H1 (cell line): ENCODE measurements around the gene STX8. TPM values are rescaled to one million over a fixed set of nuclear protein-coding genes. Genes with fewer than 3 reads are reported as not detected.

ENCODE experiments used
- EP300 ChIP-seq, 2 experiments: IDR thresholded peaks; 1 replicate in 1 of 2; 2 replicates in 1 of 2; pipeline ENCODE4 v1.6.1; 2011 to 2012; ENCODE audit warnings: low read depth in 2 of 2, low read length in 2 of 2, mild to moderate bottlenecking in 2 of 2, borderline replicate concordance in 1 of 2, inconsistent platforms in 1 of 2, moderate library complexity in 1 of 2
- RAD21 ChIP-seq, 2 experiments: IDR thresholded peaks in 1 of 2; conservative IDR thresholded peaks in 1 of 2; 2 replicates each; pipeline ENCODE4 v1.6.1; 2011; ENCODE audit warnings: low read depth in 2 of 2, low read length in 2 of 2, improper control_type of control experiment in 1 of 2, inconsistent platforms in 1 of 2, mild to moderate bottlenecking in 1 of 2, moderate library complexity in 1 of 2
- RBBP5 ChIP-seq: IDR thresholded peaks from 2 replicates; pipeline ENCODE4 v1.7.1; 2012; ENCODE audit warnings: low read depth, mild to moderate bottlenecking, inconsistent platforms, low read length, moderate library complexity, borderline replicate concordance
- RNF2 ChIP-seq: fragments of 200-900, 300-1000 bp; sonication (generic); IDR thresholded peaks from 2 replicates; pipeline ENCODE4 v1.7.1; 2016; ENCODE audit warnings: borderline replicate concordance, low read depth, mild to moderate bottlenecking, antibody characterized with exemption, low read length; ENCODE audit not compliant: poor library complexity, severe bottlenecking; ENCODE audit errors: missing control alignments
- SIX5 ChIP-seq: IDR thresholded peaks from 2 replicates; pipeline ENCODE4 v1.6.1; 2011; ENCODE audit warnings: mild to moderate bottlenecking, low read depth, low read length
- SP4 ChIP-seq: IDR thresholded peaks from 2 replicates; pipeline ENCODE4 v1.6.1; 2012; ENCODE audit warnings: low read length, inconsistent platforms
- TAF1 ChIP-seq: IDR thresholded peaks from 2 replicates; pipeline ENCODE4 v1.6.1; 2011; ENCODE audit warnings: mild to moderate bottlenecking, low read depth, low read length
- TBP ChIP-seq: IDR thresholded peaks from 2 replicates; pipeline ENCODE4 v1.6.1; 2011; ENCODE audit warnings: low read depth, low read length, improper control_type of control experiment
- YY1 ChIP-seq: IDR thresholded peaks from 2 replicates; pipeline ENCODE4 v1.6.1; 2011; ENCODE audit warnings: low read depth, mild to moderate bottlenecking, low read length
- polyA plus RNA-seq, 7 experiments: library from polyadenylated mRNA; depleted of rRNA in 3 of 7; stranded (reverse) in 5 of 7; unstranded in 2 of 7; fragments of >200 nt in 5 of 7; fragments of 200-250 nt in 2 of 7; gene quantifications; 1 replicate in 5 of 7; 2 replicates in 1 of 7; 4 replicates in 1 of 7; pipeline versions ENCODE4 v1.2.1 to v1.2.3, GENCODE V29; 2011 to 2013; ENCODE audit warnings: missing spikeins in 2 of 7, mixed read lengths in 2 of 7
- total RNA-seq: library from RNA; stranded (reverse); fragmentation: NEBNext Ultra II Directional; extraction: Animal tissue kit (Norgen Biotek cat#: 25700); gene quantifications from 2 replicates; pipeline ENCODE4 v1.2.1, GENCODE V29; 2021

STX8 gene
- total and polyA plus RNA-seq, 2 of the 8 experiments (the other 6 are each of a cell fraction or from before 2014, with no cell fraction given), result 22.8 to 42.5 TPM

- TF ChIP-seq EP300 (IDR thresholded peaks at IDR 0.05; ENCODE audit: borderline replicate concordance in 1 of 2, low read depth in 2 of 2, low read length in 2 of 2) (no peak), TBP (no peak), RBBP5 (no peak), RNF2 (no peak), RAD21 (IDR thresholded peaks at IDR 0.05 in 1 of 2, conservative IDR thresholded peaks at IDR 0.05 in 1 of 2; ENCODE audit: low read depth in 2 of 2, low read length in 2 of 2) (no peak), YY1 (no peak), SIX5 (no peak), TAF1 (no peak), SP4 (no peak)
Observed at GRCh38 chr17:9330611-9331271, 244.9 kb downstream of the STX8 start (continued).
